PC-9 (cell line): ENCODE results near the gene ESR1. TPM values are rescaled to one million over a fixed set of nuclear protein-coding genes. Genes with fewer than 3 reads are reported as not detected.

Experiments used
- BruUV-seq: library from RNA; stranded (reverse); fragments of 400-500 nt; replicated peaks from 2 replicates; lab custom pipeline; 2021; lab: Mats Ljungman, UMichigan
- CTCF ChIA-PET: fragments of 300-600 bp; sonication (Branson Sonifier 250); formaldehyde crosslinking; loops from one replicate; lab custom pipeline; 2022; ENCODE audit warnings: antibody characterized with exemption; lab: Charles Lee
- POLR2A ChIA-PET: fragments of 300-600 bp; sonication (Branson Sonifier 250); formaldehyde crosslinking; loops from one replicate; lab custom pipeline; 2022; ENCODE audit warnings: antibody characterized with exemption; ENCODE audit not compliant: unreplicated experiment; lab: Charles Lee
- DNase-seq, 2 experiments: peaks; one replicate each; pipeline versions ENCODE4 v3.0.0 to v3.0.0-alpha.2; 2015 to 2022; ENCODE audit warnings: mixed read lengths in 1 of 2
- H2AFZ ChIP-seq: fragments of 200-600 bp; sonication (generic); 2 replicates; pipeline ENCODE4 v1.8.1; 2017; ENCODE audit warnings: antibody characterized with exemption
- H3F3A ChIP-seq: fragments of 200-600 bp; sonication (generic); 2 replicates; pipeline ENCODE4 v1.8.1; 2017; ENCODE audit warnings: antibody characterized with exemption, mild to moderate bottlenecking, low read depth; ENCODE audit not compliant: insufficient read depth
- H3K27ac ChIP-seq: fragments of 200-600 bp; sonication (generic); 2 replicates; pipeline ENCODE4 v1.6.1; 2016; ENCODE audit warnings: mixed run types
- H3K27me3 ChIP-seq: fragments of 200-600 bp; sonication (generic); 2 replicates; pipeline ENCODE4 v1.6.1; 2016; ENCODE audit warnings: low read depth, mixed run types; ENCODE audit not compliant: insufficient read depth
- H3K36me3 ChIP-seq: fragments of 200-600 bp; sonication (generic); 2 replicates; pipeline ENCODE4 v1.6.1; 2016; ENCODE audit warnings: low read depth, mixed run types
- H3K4me1 ChIP-seq: fragments of 200-600 bp; sonication (generic); replicated peaks from 2 replicates; pipeline ENCODE4 v1.6.1; 2016; ENCODE audit warnings: mixed run types; ENCODE audit not compliant: insufficient read depth
- H3K4me2 ChIP-seq: fragments of 200-600 bp; sonication (generic); 2 replicates; pipeline ENCODE4 v1.6.1; 2017; ENCODE audit warnings: mixed run types
- H3K4me3 ChIP-seq: fragments of 200-600 bp; sonication (generic); 2 replicates; pipeline ENCODE4 v1.6.1; 2016; ENCODE audit warnings: mixed run types
- H3K79me2 ChIP-seq: fragments of 200-600 bp; sonication (generic); 2 replicates; pipeline ENCODE4 v1.6.1; 2017; ENCODE audit warnings: low read depth, mixed run types
- H3K9me2 ChIP-seq: fragments of 200-600 bp; sonication (generic); 2 replicates; pipeline ENCODE4 v1.8.1; 2017; ENCODE audit warnings: mild to moderate bottlenecking; ENCODE audit not compliant: insufficient read depth
- H3K9me3 ChIP-seq: fragments of 200-600 bp; sonication (generic); 2 replicates; pipeline ENCODE4 v1.8.1; 2016; ENCODE audit warnings: low read depth; ENCODE audit not compliant: insufficient read depth
- H4K20me1 ChIP-seq: fragments of 200-600 bp; sonication (generic); 2 replicates; pipeline ENCODE4 v1.8.1; 2017; ENCODE audit not compliant: insufficient read depth
- EZH2 ChIP-seq: fragments of 200-600 bp; sonication (generic); IDR thresholded peaks from 2 replicates; pipeline ENCODE4 v1.8.0; 2017; ENCODE audit warnings: antibody characterized with exemption, low read depth
- intact Hi-C: fragments of 100-400 bp; cut with micrococcal nuclease; formaldehyde crosslinking; loops from one replicate; pipeline ENCODE4 v1.10.0; 2022; ENCODE audit not compliant: unreplicated experiment
- total RNA-seq: library from RNA; stranded (reverse); gene quantifications from 2 replicates; pipeline ENCODE4 v1.2.3, GENCODE V29; 2021
- TF ChIP-seq, protein P1 (sequence below): fragments of 200-600 bp; sonication (generic); conservative IDR thresholded peaks from 2 replicates; pipeline ENCODE4 v1.6.1; 2017; ENCODE audit warnings: mixed run types, antibody characterized with exemption, mild to moderate bottlenecking, moderate library complexity

Gene ESR1
- total RNA-seq, 1 experiment from 2014 or later = 1.5 TPM

DNA sequence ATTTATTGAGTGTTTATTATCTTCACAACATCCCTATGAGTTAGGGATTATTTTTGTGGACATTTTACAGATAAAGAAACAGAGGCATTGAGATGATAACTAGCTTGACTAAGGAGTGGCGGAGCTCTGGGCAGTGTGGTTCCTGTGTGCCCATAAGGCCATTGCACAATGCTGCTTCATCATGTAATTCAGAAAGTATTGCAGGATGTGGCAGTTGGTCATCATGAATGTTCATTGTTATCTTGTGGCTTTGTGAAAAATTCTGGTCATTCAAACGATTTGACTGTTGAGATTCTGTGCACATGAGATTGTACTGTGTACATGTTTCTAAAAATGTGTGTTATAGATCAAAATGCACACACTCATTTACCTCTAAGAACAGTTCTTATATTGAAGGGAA is 150.8 kb downstream of the ESR1 start:
- no peaks in the 10 kb centered on the region for H3K36me3 ChIP-seq
- no peak for TF ChIP-seq EZH2
- TF ChIP-seq, protein P1, sequence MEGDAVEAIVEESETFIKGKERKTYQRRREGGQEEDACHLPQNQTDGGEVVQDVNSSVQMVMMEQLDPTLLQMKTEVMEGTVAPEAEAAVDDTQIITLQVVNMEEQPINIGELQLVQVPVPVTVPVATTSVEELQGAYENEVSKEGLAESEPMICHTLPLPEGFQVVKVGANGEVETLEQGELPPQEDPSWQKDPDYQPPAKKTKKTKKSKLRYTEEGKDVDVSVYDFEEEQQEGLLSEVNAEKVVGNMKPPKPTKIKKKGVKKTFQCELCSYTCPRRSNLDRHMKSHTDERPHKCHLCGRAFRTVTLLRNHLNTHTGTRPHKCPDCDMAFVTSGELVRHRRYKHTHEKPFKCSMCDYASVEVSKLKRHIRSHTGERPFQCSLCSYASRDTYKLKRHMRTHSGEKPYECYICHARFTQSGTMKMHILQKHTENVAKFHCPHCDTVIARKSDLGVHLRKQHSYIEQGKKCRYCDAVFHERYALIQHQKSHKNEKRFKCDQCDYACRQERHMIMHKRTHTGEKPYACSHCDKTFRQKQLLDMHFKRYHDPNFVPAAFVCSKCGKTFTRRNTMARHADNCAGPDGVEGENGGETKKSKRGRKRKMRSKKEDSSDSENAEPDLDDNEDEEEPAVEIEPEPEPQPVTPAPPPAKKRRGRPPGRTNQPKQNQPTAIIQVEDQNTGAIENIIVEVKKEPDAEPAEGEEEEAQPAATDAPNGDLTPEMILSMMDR = no peak
- H3K27ac ChIP-seq = no peak overlapping the region
- intact Hi-C loops = loop anchor here (5.0 kb wide), 1 partner anchor 56 kb away; no protein-coding TSS in a partner anchor
- ChIA-PET CTCF (no interaction called here), POLR2A (no interaction called here)
- no peak for DNase-seq
- no peaks in the 10 kb centered on the region for H4K20me1 ChIP-seq
- BruUV-seq = no TSS peak
- H3F3A ChIP-seq = no peaks in the 10 kb centered on the region
- H2AFZ ChIP-seq = no peak overlapping the region
- H3K4me2 ChIP-seq = no peak overlapping the region
- no peak overlapping the region for H3K4me3 ChIP-seq
- H3K4me1 ChIP-seq = no peaks in the 10 kb centered on the region
- no peaks in the 10 kb centered on the region for H3K79me2 ChIP-seq
- no peaks in the 10 kb centered on the region for H3K9me2 ChIP-seq
- no peaks in the 10 kb centered on the region for H3K27me3 ChIP-seq
- peaks cover 5% of the 10 kb centered on the region; the same call in 1 of the 2 replicates for H3K9me3 ChIP-seq

- ChIA-PET POLR2A (no interaction called here), CTCF (no interaction called here)
- TF ChIP-seq EZH2 = no peak
- intact Hi-C loops = loop anchor here (5.0 kb wide), 1 partner anchor 57 kb away; no protein-coding TSS in a partner anchor
- DNase-seq = no peak
- no peaks in the 10 kb centered on the region for H3K27me3 ChIP-seq
- H3K4me2 ChIP-seq = no peak overlapping the region
- no peaks in the 10 kb centered on the region for H3K36me3 ChIP-seq
- no peaks in the 10 kb centered on the region for H3K4me1 ChIP-seq
- H3K9me2 ChIP-seq = no peaks in the 10 kb centered on the region
- no peak overlapping the region for H3K27ac ChIP-seq
- H4K20me1 ChIP-seq = no peaks in the 10 kb centered on the region
- no peak overlapping the region for H3K4me3 ChIP-seq
- no peak overlapping the region for H2AFZ ChIP-seq
- no peaks in the 10 kb centered on the region for H3K79me2 ChIP-seq
- BruUV-seq = no TSS peak
- H3K9me3 ChIP-seq = peaks cover 5% of the 10 kb centered on the region; the same call in 1 of the 2 replicates
- no peaks in the 10 kb centered on the region for H3F3A ChIP-seq
Observed at GRCh38 chr6:151959086-151959485, 151.6 kb downstream of the ESR1 start.

GRCh38 chr6:151961809-151962208 is 154.3 kb downstream of the ESR1 start:
- CTCF ChIA-PET = no interaction called here
- Histone ChIP-seq H3K27ac (no peak overlapping the region), H3K79me2 (no peaks in the 10 kb centered on the region), H3K9me3 (peaks cover 5% of the 10 kb centered on the region; the same call in 1 of the 2 replicates), H3K4me3 (no peak overlapping the region), H3K4me1 (no peaks in the 10 kb centered on the region), H3K36me3 (no peaks in the 10 kb centered on the region), H2AFZ (no peak overlapping the region), H4K20me1 (no peaks in the 10 kb centered on the region), H3F3A (no peaks in the 10 kb centered on the region), H3K9me2 (no peaks in the 10 kb centered on the region), H3K27me3 (no peaks in the 10 kb centered on the region), H3K4me2 (no peak overlapping the region)
- DNase-seq = no peak
- no TSS peak for BruUV-seq
- POLR2A ChIA-PET = no interaction called here
- no peak for TF ChIP-seq EZH2
- TF ChIP-seq, protein P1 = no peak
- intact Hi-C loops = no loop called here

DNA sequence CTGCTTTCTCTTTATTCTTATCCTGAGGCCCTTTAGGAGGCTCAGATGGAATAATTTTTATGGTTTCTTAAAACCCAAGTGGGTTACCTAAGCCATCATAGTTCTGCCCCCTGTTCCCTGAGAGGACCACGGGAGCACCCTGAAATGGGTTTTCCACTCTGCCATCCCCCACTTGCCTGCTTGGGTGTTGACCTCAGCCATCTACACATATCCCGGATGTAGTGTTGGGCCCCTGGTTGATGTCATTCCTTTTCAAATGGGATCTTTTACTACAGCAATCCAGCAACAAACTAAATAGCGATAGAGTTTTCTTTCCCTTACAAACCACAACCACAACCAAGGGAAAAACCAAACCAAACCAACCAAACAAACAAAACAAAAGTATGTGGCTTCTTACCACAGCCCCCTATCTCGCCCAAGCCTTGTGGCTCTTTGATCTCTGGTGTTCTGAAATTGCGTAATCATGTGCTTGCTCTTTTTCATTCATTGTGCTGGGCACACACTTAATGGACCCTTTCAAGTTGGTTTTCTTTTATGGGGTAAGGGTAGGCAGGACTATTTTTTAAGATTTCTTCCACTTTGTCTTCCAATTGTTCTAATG is 154.9 kb downstream of the ESR1 start:
- H3K27ac ChIP-seq = no peak overlapping the region
- DNase-seq = no peak
- POLR2A ChIA-PET = no interaction called here
- no peaks in the 10 kb centered on the region for H3K9me2 ChIP-seq
- H2AFZ ChIP-seq = no peak overlapping the region
- no peaks in the 10 kb centered on the region for H3K79me2 ChIP-seq
- H3F3A ChIP-seq = no peaks in the 10 kb centered on the region
- peaks cover 6% of the 10 kb centered on the region; the same call in 1 of the 2 replicates for H3K9me3 ChIP-seq
- no TSS peak for BruUV-seq
- TF ChIP-seq, protein P1 = no peak
- TF ChIP-seq EZH2 = no peak
- H3K4me1 ChIP-seq = no peaks in the 10 kb centered on the region
- H3K4me2 ChIP-seq = no peak overlapping the region
- CTCF ChIA-PET = no interaction called here
- H3K4me3 ChIP-seq = no peak overlapping the region
- intact Hi-C loops = no loop called here
- H4K20me1 ChIP-seq = no peaks in the 10 kb centered on the region
- H3K27me3 ChIP-seq = no peaks in the 10 kb centered on the region
- H3K36me3 ChIP-seq = no peaks in the 10 kb centered on the region
